Peyer's patch (tissue), 4 donors: ENCODE data around the gene DBP.

Experiments used
- CTCF ChIP-seq, 6 experiments: fragments of 450-650 bp in 4 of 6; fragments of 200-600 bp in 2 of 6; sonication (generic) in 1 of 6; IDR thresholded peaks; one replicate each; pipeline ENCODE4 v1.5.1; 2017 to 2019; ENCODE audit warnings: antibody characterized with exemption in 6 of 6, mild to moderate bottlenecking in 3 of 6, moderate library complexity in 1 of 6
- POLR2A ChIP-seq, 2 donors: fragments of 450-650 bp; IDR thresholded peaks; one replicate each; pipeline ENCODE4 v1.5.1; 2017; ENCODE audit warnings: antibody characterized with exemption in 2 of 2, mild to moderate bottlenecking in 2 of 2, moderate library complexity in 2 of 2

DNA sequence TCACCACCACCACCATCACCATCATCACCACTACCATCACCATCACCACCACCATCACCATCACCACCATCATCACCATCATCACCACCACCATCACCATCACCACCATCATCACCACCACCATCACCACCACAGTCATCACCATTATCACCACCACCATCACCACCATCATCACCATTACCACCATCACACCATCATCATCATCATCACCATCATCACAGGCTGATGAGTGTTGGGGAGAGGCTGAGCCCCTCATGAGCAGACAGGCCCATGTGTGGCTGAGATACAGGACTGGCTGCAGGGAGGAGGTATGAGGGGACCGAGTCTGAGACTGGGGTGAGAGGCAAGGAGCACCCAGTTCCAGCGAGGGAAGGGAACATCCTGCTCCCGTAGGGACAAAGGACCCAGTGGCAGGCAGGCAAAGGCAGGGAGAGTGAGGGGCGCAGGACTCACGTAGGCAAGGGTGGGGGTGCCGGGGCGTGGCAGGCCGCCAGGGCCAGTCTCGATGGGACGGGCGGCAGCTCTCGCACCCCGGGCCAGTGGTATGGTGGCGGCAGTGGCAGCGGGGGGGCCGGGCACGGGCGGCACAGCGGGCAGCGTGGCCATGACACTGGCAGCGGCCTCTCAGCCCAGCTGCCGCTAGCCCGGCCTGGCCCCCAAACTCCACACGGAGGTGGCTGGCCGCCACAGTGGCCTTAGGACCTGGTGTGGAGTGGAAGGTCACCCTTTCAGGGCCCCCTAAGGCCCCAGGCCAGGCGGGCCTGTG is 32.9 kb upstream of the DBP start:
- no peak for TF ChIP-seq CTCF (IDR thresholded peaks at IDR 0.05)
- TF ChIP-seq POLR2A (IDR thresholded peaks at IDR 0.05) = no peak
